Loucy (cell line): Measurements from ENCODE around the gene GAS7.

Experiments used
- EZH2phosphoT487 ChIP-seq: fragments of 200-600 bp; IDR thresholded peaks from 2 replicates; pipeline ENCODE4 v1.6.1; 2018; ENCODE audit warnings: antibody characterized with exemption, mild to moderate bottlenecking, moderate library complexity, borderline replicate concordance
- TF ChIP-seq, protein P1 (sequence below): fragments of 200-600 bp; sonication (generic); conservative IDR thresholded peaks from 2 replicates; pipeline ENCODE4 v1.5.1; 2014; ENCODE audit warnings: mild to moderate bottlenecking, antibody characterized with exemption, low read length

DNA sequence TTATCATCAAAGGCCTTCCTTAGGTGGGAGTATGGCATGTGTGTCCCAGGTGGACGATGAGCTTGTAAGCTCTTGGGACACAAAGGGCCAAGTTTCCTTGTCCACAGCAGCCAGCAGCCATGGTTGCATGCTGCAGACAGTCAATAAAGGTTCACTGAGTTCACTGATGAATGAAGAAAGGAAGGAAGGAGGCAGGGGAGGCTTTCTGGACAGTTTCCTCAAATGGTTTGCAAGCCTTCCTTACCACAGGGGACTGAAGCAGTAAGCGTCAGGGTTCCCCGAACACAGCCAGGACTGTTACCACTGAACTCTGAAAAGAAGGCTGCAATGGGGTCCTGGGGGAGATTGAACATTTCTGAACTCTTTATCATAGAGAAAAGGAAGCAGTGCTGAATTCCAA is 111.1 kb downstream of the GAS7 start:
- TF ChIP-seq, protein P1, sequence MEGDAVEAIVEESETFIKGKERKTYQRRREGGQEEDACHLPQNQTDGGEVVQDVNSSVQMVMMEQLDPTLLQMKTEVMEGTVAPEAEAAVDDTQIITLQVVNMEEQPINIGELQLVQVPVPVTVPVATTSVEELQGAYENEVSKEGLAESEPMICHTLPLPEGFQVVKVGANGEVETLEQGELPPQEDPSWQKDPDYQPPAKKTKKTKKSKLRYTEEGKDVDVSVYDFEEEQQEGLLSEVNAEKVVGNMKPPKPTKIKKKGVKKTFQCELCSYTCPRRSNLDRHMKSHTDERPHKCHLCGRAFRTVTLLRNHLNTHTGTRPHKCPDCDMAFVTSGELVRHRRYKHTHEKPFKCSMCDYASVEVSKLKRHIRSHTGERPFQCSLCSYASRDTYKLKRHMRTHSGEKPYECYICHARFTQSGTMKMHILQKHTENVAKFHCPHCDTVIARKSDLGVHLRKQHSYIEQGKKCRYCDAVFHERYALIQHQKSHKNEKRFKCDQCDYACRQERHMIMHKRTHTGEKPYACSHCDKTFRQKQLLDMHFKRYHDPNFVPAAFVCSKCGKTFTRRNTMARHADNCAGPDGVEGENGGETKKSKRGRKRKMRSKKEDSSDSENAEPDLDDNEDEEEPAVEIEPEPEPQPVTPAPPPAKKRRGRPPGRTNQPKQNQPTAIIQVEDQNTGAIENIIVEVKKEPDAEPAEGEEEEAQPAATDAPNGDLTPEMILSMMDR = no peak
- no peak for TF ChIP-seq EZH2phosphoT487
